BE2C (cell line): Measurements from ENCODE around the gene OR4C13. TPM values are rescaled to one million over a fixed set of nuclear protein-coding genes. Genes with fewer than 3 reads are reported as not detected.
"Not testable (repeated sequence)": the region's sequence is repeated elsewhere in the genome, so short reads cannot be mapped to it uniquely, and the experiment has no call there.

Source experiments
- DNase-seq: peaks from one replicate; pipeline ENCODE4 v3.0.0-alpha.2; 2020
- H3K27me3 ChIP-seq: fragments of 250-450 bp; sonication (Bioruptor Pico); 2 replicates; pipeline ENCODE4 v1.5.1; 2020; ENCODE audit warnings: mild to moderate bottlenecking
- H3K36me3 ChIP-seq: fragments of 250-450 bp; sonication (Bioruptor Pico); 2 replicates; pipeline ENCODE4 v1.5.1; 2020; ENCODE audit warnings: mild to moderate bottlenecking
- H3K4me1 ChIP-seq: fragments of 250-450 bp; sonication (Bioruptor Pico); 2 replicates; pipeline ENCODE4 v1.5.1; 2020
- H3K4me3 ChIP-seq: 2 replicates; pipeline ENCODE4 v1.5.1; 2011; ENCODE audit warnings: low read depth, low read length
- H3K9me3 ChIP-seq: fragments of 250-450 bp; sonication (Bioruptor Pico); 2 replicates; pipeline ENCODE4 v1.5.1; 2020
- polyA plus RNA-seq: library from polyadenylated mRNA; unstranded; fragments of >200 nt; gene quantifications from one replicate; pipeline ENCODE4 v1.2.1, GENCODE V29; 2012; ENCODE audit warnings: low read depth, missing spikeins; ENCODE audit not compliant: insufficient read length, insufficient read depth
- TF ChIP-seq, protein P1 (sequence below): IDR thresholded peaks from 2 replicates; pipeline ENCODE4 v1.5.1; 2012; ENCODE audit warnings: mild to moderate bottlenecking, low read depth, low read length

OR4C13 gene
- polyA plus RNA-seq, result not detected

DNA sequence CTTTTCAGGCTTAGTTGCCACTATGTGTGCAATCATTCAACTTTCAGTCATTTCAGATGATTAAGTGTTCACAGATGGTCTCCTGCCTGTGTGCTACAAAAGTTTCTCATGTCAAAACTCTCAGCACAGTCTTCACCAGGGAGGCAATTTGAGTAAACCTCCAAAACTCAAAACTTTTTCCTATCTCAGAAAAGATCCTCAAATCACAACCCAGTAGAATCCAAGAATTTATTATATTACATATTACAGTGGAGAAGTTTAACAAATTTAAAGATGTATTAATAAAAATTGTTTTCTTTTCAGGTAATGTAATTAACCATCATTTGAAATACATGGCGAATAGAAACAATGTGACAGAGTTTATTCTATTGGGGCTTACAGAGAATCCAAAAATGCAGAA is at the start of gene OR4C13:
Gene OR4C13 (plus strand): TSS at position 301 of the 400 bp plus-strand sequence. CDS start 32 bp downstream, at position 333.
- TF ChIP-seq, protein P1, sequence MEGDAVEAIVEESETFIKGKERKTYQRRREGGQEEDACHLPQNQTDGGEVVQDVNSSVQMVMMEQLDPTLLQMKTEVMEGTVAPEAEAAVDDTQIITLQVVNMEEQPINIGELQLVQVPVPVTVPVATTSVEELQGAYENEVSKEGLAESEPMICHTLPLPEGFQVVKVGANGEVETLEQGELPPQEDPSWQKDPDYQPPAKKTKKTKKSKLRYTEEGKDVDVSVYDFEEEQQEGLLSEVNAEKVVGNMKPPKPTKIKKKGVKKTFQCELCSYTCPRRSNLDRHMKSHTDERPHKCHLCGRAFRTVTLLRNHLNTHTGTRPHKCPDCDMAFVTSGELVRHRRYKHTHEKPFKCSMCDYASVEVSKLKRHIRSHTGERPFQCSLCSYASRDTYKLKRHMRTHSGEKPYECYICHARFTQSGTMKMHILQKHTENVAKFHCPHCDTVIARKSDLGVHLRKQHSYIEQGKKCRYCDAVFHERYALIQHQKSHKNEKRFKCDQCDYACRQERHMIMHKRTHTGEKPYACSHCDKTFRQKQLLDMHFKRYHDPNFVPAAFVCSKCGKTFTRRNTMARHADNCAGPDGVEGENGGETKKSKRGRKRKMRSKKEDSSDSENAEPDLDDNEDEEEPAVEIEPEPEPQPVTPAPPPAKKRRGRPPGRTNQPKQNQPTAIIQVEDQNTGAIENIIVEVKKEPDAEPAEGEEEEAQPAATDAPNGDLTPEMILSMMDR, result no peak
- DNase-seq, result no peak
- Histone ChIP-seq H3K4me3 (no peak within 1 kb of the TSS), H3K27me3 (no peaks in the 10 kb centered on the region), H3K9me3 (no peaks in the 10 kb centered on the region), H3K36me3 (no peaks in the 10 kb centered on the region), H3K4me1 (no peaks in the 10 kb centered on the region)

DNA sequence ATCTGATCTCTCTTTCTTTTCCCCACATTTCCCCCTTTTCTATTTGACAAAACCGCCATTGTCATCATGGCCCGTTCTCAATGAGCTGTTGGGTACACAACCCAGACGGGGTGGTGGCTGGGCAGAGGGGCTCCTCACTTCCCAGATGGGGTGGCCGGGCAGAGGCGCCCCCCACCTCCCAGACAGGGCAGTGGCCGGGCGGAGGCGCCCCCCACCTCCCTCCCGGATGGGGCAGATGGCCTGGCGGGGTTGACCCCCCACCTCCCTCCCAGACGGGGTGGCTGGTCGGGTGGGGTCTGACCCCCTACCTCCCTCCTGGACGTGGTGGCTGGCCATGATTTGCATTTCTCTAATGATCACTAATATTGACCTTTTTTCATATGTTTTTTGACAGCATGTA is 40.7 kb upstream of the OR4C13 start:
- DNase-seq, H3K4me3 ChIP-seq, H3K4me1 ChIP-seq, H3K9me3 ChIP-seq, H3K36me3 ChIP-seq, H3K27me3 ChIP-seq: not testable (repeated sequence)

DNA sequence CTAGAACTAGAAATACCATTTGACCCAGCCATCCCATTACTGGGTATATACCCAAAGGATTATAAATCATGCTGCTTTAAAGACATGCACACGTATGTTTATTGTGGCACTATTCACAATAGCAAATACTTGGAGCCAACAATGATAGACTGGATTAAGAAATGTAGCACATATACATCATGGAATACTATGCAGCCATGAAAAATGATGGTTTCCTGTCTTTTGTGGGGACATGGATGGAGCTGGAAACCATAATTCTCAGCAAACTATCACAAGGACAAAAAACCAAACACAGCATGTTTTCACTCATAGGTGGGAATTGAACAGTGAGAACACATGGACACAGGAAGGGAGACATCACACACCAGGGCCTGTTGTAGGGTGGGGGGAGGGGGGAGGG is 3.5 kb upstream of the OR4C13 start:
- H3K36me3 ChIP-seq, DNase-seq, H3K27me3 ChIP-seq: not testable (repeated sequence)

DNA sequence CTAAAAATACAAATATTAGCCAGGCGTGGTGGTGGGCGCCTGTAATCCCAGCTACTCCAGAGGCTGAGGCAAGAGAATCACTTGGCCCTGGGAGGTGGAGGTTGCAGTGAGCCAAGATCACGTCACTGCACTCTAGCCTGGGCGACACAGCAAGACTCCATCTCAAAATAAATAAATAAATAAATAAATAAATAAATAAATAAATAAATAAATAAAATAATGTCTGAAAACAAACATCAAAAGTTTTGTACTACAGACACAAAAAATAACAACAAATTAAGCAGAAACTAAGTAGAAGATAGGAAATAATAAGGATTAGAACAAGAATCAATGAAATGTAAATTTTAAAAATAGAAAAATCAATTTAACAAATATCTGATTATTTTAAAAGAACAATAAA is 21.2 kb downstream of the OR4C13 start:
- not testable (repeated sequence) for H3K27me3 ChIP-seq, DNase-seq, H3K4me3 ChIP-seq, H3K36me3 ChIP-seq, H3K4me1 ChIP-seq, H3K9me3 ChIP-seq

More for the DNA sequence above, 3.5 kb upstream of the OR4C13 start:
- H3K9me3 ChIP-seq, H3K4me3 ChIP-seq, H3K4me1 ChIP-seq: not testable (repeated sequence)

DNA sequence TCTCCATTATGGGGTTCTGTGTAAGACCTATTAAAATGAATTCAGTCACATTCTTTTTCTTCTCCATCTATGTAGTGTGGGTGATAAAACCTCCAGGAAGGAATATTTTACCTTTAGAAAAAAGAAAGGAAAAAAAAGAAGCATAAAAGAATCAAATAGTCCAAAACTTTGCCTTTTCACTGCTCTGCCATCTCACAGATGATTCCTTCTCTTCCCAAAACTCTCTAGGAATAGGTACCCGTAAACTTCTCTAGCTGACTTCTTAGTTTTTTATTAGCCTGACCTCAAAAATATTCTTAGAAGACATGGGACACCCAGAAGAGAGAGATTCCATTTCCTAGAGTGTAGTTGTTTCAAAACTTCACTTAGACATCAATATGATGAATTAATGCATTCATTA is 30.2 kb downstream of the OR4C13 start, which contains the start of gene OR4C12:
Gene OR4C12 (minus strand): TSS at position 101 of the 400 bp plus-strand sequence. CDS start 34 bp downstream, at position 67.
- H3K4me3 ChIP-seq, H3K36me3 ChIP-seq, H3K27me3 ChIP-seq, DNase-seq, H3K9me3 ChIP-seq, H3K4me1 ChIP-seq: not testable (repeated sequence)

DNA sequence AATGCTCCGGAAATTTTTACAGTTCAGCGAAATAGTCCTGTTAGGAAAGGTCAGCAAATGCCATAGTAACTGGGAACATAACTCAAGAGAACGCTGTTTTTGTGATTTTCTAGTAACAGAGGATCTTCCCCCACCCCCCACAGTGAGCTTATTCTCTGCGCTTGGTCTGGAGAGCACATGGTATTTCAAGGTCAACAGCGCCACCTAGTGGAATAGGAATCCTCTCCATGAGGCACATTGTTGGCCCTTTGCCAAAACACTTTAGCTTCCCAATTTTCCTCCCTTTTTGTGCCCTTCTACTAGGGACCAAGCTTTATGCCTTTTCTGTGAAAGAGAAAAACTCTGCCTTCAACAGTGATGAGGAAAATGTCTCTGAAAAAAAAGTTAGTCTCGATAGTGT is 43.4 kb downstream of the OR4C13 start:
- Histone ChIP-seq H3K4me3 (no peak overlapping the region), H3K36me3 (no peaks in the 10 kb centered on the region), H3K27me3 (no peaks in the 10 kb centered on the region), H3K4me1 (no peaks in the 10 kb centered on the region), H3K9me3 (no peaks in the 10 kb centered on the region)
- DNase-seq, result peak; percentile 71
- TF ChIP-seq, protein P1, result peak; percentile 60
